Psoas muscle (tissue), 8 donors: Measurements from ENCODE around the gene SRL. TPM values are rescaled to one million over a fixed set of nuclear protein-coding genes. Genes with fewer than 3 reads are reported as not detected.

Source experiments
- ATAC-seq, 4 donors: fragments of 200-7000 bp; cut with Tn5 transposase; one replicate each; pipeline ENCODE4 v1.9.1; 2020; ENCODE audit warnings: moderate library complexity in 3 of 4, mild to moderate bottlenecking in 2 of 4
- DNase-seq, 2 donors: peaks; one replicate each; pipeline ENCODE4 v3.0.0-alpha.2; 2020
- H3K27ac ChIP-seq: fragments of 200-600 bp; one replicate; pipeline ENCODE4 v1.8.0; 2022
- H3K27me3 ChIP-seq, 3 donors: fragments of 200-600 bp in 1 of 3; one replicate each; pipeline versions ENCODE4 v1.6.1 to v1.8.0; 2013 to 2022; ENCODE audit warnings: low read length in 2 of 3, mild to moderate bottlenecking in 2 of 3, moderate library complexity in 1 of 3; ENCODE audit not compliant: insufficient read depth in 3 of 3
- H3K36me3 ChIP-seq, 2 donors: fragments of 200-600 bp in 1 of 2; one replicate each; pipeline versions ENCODE4 v1.6.1 to v1.8.0; 2013 to 2022; ENCODE audit warnings: low read depth in 1 of 2, mild to moderate bottlenecking in 1 of 2, moderate library complexity in 1 of 2; ENCODE audit not compliant: insufficient read depth in 1 of 2
- H3K4me1 ChIP-seq: fragments of 200-600 bp; one replicate; pipeline ENCODE4 v1.8.0; 2022
- H3K4me3 ChIP-seq: fragments of 200-600 bp; one replicate; pipeline ENCODE4 v1.8.0; 2022; ENCODE audit warnings: mild to moderate bottlenecking
- H3K9me3 ChIP-seq: fragments of 200-600 bp; one replicate; pipeline ENCODE4 v1.8.0; 2022
- WGBS, 3 donors: extraction: QIAGEN DNeasy Blood & Tissue Kit; methylation state at CpG; one replicate each; pipeline versions ENCODE4 v1.1.6 to v1.1.7; 2013; 5-methylcytosine and 5-hydroxymethylcytosine counted together
- intact Hi-C, 2 donors: fragments of 100-400 bp; cut with DNase I; formaldehyde crosslinking; loops; one replicate each; pipeline versions ENCODE4 v1.11.0 to v1.14.2; 2022
- polyA plus RNA-seq, 3 donors: library from polyadenylated mRNA; stranded (reverse); fragments of 200-250 nt; gene quantifications; one replicate each; pipeline ENCODE4 v1.2.3, GENCODE V29; 2013
- total RNA-seq, 4 donors: library from RNA; stranded (reverse); fragmentation: NEBNext Ultra II Directional in 2 of 4; extraction: Animal tissue kit (Norgen Biotek cat#: 25700) in 2 of 4; gene quantifications; one replicate each; pipeline versions ENCODE4 v1.2.1 to v1.2.4, GENCODE V29; 2021 to 2023
- TF ChIP-seq, protein P1 (sequence below): fragments of 200-600 bp; IDR thresholded peaks from one replicate; pipeline ENCODE4 v1.8.0; 2022; ENCODE audit warnings: antibody characterized with exemption
- donor health status: healthy with polysubstance abuse.
- donor health status: DM: no; HTN: no; CAD: no; lungs with moderate emphysema.
- donor health status: Bipolar disorder and iron deficiency.
- donor health status: healthy.
- donor health status: DM: yes; HTN: yes; CAD: no.
- donor health status: DM: no; HTN: no; CAD: no.
- donor health status: DM: no; HTN: no; CAD: no.
- donor health status: DM: yes; HTN: yes; CAD: no.

SRL gene
- total and polyA plus RNA-seq, 7 donors: 196 to 552 (median 305) TPM

DNA sequence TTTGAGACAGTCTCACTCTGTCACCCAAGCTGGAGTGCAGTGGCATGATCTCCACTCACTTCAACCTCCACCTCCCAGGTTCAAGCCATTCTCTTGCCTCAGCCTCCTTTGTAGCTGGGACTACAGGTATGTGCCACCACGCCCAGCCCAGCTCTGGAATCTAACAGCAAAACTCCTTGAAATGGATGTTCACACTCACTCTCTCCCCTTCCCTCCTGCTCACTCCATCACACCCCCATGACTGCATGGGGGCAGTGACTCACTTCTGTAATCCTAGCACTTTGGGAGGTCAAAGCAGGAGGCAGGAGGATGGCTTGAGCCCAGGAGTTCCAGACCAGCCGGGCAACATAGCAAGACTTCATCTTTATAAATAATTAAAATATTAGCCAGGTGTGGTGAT lies 42.1 kb upstream of the SRL start:
- Histone ChIP-seq H3K27ac (no peak overlapping the region), H3K4me3 (no peak overlapping the region), H3K36me3 (no peaks in the 10 kb centered on the region), H3K4me1 (peaks cover 8% of the 10 kb centered on the region), H3K27me3 (peaks cover 0 to 5% (median 0%) of the 10 kb centered on the region in 3 donors), H3K9me3 (no peaks in the 10 kb centered on the region)
- DNase-seq (no peak), ATAC-seq (no peak)
- TF ChIP-seq, protein P1, sequence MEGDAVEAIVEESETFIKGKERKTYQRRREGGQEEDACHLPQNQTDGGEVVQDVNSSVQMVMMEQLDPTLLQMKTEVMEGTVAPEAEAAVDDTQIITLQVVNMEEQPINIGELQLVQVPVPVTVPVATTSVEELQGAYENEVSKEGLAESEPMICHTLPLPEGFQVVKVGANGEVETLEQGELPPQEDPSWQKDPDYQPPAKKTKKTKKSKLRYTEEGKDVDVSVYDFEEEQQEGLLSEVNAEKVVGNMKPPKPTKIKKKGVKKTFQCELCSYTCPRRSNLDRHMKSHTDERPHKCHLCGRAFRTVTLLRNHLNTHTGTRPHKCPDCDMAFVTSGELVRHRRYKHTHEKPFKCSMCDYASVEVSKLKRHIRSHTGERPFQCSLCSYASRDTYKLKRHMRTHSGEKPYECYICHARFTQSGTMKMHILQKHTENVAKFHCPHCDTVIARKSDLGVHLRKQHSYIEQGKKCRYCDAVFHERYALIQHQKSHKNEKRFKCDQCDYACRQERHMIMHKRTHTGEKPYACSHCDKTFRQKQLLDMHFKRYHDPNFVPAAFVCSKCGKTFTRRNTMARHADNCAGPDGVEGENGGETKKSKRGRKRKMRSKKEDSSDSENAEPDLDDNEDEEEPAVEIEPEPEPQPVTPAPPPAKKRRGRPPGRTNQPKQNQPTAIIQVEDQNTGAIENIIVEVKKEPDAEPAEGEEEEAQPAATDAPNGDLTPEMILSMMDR: no peak
- 73 to 84% (median 75%) methylated on average over 2 of the region's 2 CpGs for WGBS, 3 donors
- intact Hi-C loops: loop anchor here in 1 of 2 donors (10.0 kb wide), 1 partner anchor 121 kb away; no protein-coding TSS in a partner anchor

DNA sequence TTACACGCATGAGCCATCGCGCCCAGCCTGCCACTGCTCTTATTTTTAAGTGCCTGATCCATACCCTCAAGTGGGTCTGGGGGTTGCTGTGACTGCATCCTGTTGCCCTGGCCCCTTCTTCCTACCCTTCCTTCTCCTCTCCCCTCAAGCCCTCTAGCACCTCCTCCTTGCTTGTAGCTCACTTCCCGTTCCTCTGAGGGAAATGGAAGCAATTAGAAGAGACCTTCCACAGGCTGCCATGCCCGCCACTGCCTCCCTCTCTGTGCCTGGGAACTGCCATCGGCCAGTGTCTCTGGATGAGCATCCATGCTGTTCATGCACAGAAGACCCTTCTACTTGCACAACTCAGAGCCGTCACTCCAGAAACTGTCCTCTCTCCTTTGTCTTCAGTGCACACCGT lies 41.6 kb upstream of the SRL start:
- H3K9me3 ChIP-seq: no peaks in the 10 kb centered on the region
- DNase-seq (no peak), ATAC-seq (no peak)
- no peak overlapping the region for H3K4me3 ChIP-seq
- no peak overlapping the region for H3K27ac ChIP-seq
- peaks cover 0 to 5% (median 0%) of the 10 kb centered on the region in 3 donors for H3K27me3 ChIP-seq
- TF ChIP-seq, protein P1: no peak
- intact Hi-C loops: loop anchor here in 1 of 2 donors (10.0 kb wide), 1 partner anchor 121 kb away; no protein-coding TSS in a partner anchor
- no peaks in the 10 kb centered on the region for H3K36me3 ChIP-seq
- H3K4me1 ChIP-seq: peaks cover 3% of the 10 kb centered on the region
- WGBS, 3 donors: 77 to 82% (median 79%) methylated on average over 8 of the region's 8 CpGs

DNA sequence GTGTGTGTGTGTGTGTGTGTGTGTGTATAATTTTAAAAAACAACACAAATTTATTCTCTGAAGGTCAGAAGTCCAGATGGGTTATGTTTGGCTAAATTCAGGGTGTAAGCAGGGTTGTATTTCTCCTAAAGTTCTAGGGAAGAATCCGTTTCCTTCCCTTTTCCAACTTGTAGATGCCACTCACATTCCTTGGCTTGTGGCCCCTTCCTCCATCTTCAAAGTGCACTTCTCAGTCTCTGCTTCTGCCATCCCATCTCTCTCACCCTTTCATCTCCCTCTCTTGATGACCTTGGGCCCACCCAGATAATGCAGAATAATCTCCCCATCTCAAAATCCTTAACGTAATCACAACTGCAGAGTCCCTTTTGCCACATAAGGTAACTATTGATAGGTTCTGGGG lies 38.7 kb upstream of the SRL start:
- WGBS, 3 donors: 92 to 98% (median 92%) methylated on average over 2 of the region's 2 CpGs
- H3K4me1 ChIP-seq: no peaks in the 10 kb centered on the region
- H3K4me3 ChIP-seq: no peak overlapping the region
- intact Hi-C loops: loop anchor here in 1 of 2 donors (10.0 kb wide), 1 partner anchor 124 kb away; no protein-coding TSS in a partner anchor
- DNase-seq (no peak), ATAC-seq (no peak)
- peaks cover 0 to 5% (median 0%) of the 10 kb centered on the region in 3 donors for H3K27me3 ChIP-seq
- no peak overlapping the region for H3K27ac ChIP-seq
- H3K36me3 ChIP-seq: no peaks in the 10 kb centered on the region
- TF ChIP-seq, protein P1: no peak
- no peaks in the 10 kb centered on the region for H3K9me3 ChIP-seq

DNA sequence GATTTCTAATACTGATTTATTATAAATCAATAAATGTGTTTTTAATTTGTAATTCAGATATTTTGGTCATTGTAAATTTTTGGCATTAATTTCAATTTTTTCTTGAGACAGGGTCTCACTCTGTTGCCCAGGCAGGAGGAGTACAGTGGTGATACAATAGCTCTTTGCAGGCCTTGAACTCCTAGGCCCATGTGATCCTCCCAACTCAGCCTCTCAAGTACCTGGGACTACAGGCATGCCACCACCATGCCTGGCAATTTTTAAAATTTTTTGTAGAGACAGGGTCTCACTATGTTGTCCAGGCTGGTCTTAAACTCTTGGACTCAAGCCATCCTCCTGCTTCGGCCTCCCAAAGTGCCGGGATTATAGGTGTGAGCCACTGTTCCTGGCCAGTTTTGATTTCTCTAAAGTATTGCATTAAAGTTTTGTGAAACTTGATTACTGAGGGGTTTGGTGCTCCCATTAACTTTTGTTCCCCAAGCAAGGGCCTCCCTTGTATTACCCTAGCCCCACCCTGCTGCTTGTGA lies 36.2 kb upstream of the SRL start:
- Histone ChIP-seq H3K27ac (no peak overlapping the region), H3K4me3 (no peak overlapping the region), H3K36me3 (no peaks in the 10 kb centered on the region), H3K9me3 (no peaks in the 10 kb centered on the region), H3K4me1 (peaks cover 8% of the 10 kb centered on the region), H3K27me3 (no peaks in the 10 kb centered on the region)
- TF ChIP-seq, protein P1: no peak
- 87 to 97% (median 93%) methylated on average over 2 of the region's 2 CpGs for WGBS, 3 donors
- ATAC-seq (no peak), DNase-seq (no peak)
- intact Hi-C loops: no loop called here

DNA sequence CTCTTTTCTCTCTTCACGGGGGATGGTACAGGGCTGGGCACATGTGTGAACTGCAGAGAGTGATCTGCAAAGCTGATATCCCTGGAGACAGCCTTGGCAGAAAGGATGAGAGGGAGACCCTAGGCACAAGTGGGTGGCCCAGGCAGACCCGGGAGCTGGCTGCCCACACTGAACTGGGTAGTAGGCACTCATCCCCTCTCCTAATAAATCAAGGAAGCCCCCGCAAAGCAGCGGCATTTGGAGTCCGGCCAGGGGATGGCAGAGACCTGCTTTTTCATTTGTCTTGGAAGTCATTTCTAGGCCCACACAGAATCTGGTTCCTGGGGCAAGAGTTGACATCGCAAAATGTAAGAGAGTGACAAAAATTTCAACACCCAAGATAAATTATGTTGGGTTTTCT lies 34.0 kb upstream of the SRL start:
- peaks cover 11% of the 10 kb centered on the region for H3K4me1 ChIP-seq
- no peak overlapping the region for H3K27ac ChIP-seq
- H3K36me3 ChIP-seq: no peaks in the 10 kb centered on the region
- ATAC-seq: no peak
- WGBS, 3 donors: 73 to 82% (median 78%) methylated on average over 6 of the region's 6 CpGs
- TF ChIP-seq, protein P1: no peak
- no peaks in the 10 kb centered on the region for H3K27me3 ChIP-seq
- H3K9me3 ChIP-seq: no peaks in the 10 kb centered on the region
- no peak for DNase-seq
- no peak overlapping the region for H3K4me3 ChIP-seq
- intact Hi-C loops: no loop called here
